Urinary bladder (tissue), 4 donors: ENCODE data around the gene TOR1B. TPM values are rescaled to one million over a fixed set of nuclear protein-coding genes. Genes with fewer than 3 reads are reported as not detected.
"Not testable (repeated sequence)": the region's sequence is repeated elsewhere in the genome, so short reads cannot be mapped to it uniquely, and the experiment has no call there.

Experiments
- DNase-seq: peaks from one replicate; pipeline ENCODE4 v3.0.0-alpha.2; 2015; ENCODE audit errors: extremely low spot score
- H3K27ac ChIP-seq: one replicate; pipeline ENCODE4 v1.5.1; 2013; ENCODE audit warnings: low read depth, mild to moderate bottlenecking, moderate library complexity
- H3K36me3 ChIP-seq: one replicate; pipeline ENCODE4 v1.6.1; 2013; ENCODE audit warnings: mild to moderate bottlenecking, moderate library complexity; ENCODE audit not compliant: insufficient read depth
- H3K4me1 ChIP-seq: one replicate; pipeline ENCODE4 v1.6.1; 2013; ENCODE audit warnings: mild to moderate bottlenecking, moderate library complexity; ENCODE audit not compliant: insufficient read depth
- H3K4me3 ChIP-seq: one replicate; pipeline ENCODE4 v1.5.1; 2013; ENCODE audit warnings: low read depth, low read length
- WGBS: extraction: QIAGEN DNeasy Blood & Tissue Kit; methylation state at CpG from one replicate; pipeline ENCODE4 v1.1.7; 2013; 5-methylcytosine and 5-hydroxymethylcytosine counted together
- polyA plus RNA-seq: library from polyadenylated mRNA; stranded (reverse); fragments of 200-250 nt; gene quantifications from one replicate; pipeline ENCODE4 v1.2.3, GENCODE V29; 2013
- total RNA-seq: library from RNA; depleted of rRNA; stranded (reverse); fragments of >200 nt; gene quantifications from one replicate; pipeline ENCODE4 v1.2.3, GENCODE V29; 2014
- donor health status: healthy with polysubstance abuse.
- donor health status: healthy.

Gene TOR1B, protein sequence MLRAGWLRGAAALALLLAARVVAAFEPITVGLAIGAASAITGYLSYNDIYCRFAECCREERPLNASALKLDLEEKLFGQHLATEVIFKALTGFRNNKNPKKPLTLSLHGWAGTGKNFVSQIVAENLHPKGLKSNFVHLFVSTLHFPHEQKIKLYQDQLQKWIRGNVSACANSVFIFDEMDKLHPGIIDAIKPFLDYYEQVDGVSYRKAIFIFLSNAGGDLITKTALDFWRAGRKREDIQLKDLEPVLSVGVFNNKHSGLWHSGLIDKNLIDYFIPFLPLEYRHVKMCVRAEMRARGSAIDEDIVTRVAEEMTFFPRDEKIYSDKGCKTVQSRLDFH
- total RNA-seq (25.3 TPM), polyA plus RNA-seq (26.4 TPM)

DNA sequence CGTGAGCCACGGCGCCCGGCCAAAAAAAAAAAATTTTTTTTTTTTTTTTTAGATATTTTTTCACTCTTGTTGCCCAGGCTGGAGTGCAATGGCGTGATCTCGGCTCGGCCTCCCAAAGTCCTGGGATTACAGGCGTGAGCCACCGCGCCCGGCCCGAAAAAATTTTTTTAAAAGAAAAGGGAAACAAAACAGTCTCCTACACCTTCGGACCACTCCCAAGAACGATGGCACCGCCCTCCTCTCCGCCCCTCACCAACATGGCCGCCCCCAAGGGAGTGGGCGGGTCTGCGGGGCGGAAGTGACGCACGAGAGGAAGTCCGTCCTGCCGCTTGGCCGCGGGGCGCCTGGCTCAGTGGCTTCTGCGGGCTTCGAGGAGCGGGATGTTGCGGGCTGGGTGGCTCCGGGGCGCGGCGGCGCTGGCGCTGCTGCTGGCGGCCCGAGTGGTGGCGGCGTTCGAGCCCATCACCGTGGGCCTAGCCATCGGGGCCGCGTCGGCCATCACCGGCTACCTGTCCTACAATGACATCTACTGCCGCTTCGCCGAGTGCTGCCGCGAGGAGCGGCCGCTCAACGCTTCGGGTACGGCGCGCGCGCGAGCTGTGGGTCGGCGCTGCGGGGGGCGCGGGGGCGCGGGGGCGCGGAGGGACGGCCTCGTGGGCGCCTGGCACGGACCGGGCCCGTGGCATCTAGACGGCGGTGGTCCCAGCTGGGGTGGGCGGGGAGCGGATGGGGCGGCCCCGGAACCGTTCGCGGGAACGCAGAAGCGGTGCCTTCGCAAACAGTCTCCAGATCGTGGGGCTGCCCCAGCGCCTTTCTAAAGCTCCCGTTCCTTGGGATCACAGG is at the start of gene TOR1B:
Gene TOR1B (plus strand): TSS at position 352 of the 843 bp plus-strand sequence. CDS start 29 bp downstream, at position 381.
- under 1% methylated on average over 93 of the region's 93 CpGs for WGBS
- Histone ChIP-seq H3K36me3 (no peaks in the 10 kb centered on the region), H3K27ac (peak within 1 kb of the TSS; percentile 78), H3K4me3 (peak within 1 kb of the TSS; percentile 83), H3K4me1 (no peaks in the 10 kb centered on the region)
- peak; percentile 90 for DNase-seq

DNA sequence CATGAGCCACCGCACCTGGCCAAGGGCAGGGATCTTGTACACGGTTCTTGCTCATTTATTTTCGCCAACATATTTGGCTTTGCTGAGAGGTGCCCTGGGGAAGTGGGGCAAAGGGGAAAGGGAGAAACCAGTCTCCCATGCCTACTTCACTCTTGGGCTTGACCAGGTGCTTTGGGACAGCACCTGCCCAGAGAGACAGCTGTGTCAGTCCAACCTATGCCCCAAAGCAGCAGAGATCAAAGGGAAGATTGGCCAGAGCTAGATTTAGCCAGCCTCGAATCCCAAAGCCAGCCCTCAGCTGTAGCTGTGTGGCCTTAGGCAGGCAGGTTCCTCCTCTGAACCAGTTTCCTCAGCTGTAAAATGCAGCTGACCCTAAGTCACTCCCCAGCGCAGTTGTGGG is 47.8 kb upstream of the TOR1B start:
- Histone ChIP-seq H3K4me3 (no peak overlapping the region), H3K4me1 (no peaks in the 10 kb centered on the region), H3K36me3 (no peaks in the 10 kb centered on the region), H3K27ac (no peak overlapping the region)
- no peak for DNase-seq
- 85% methylated on average over 5 of the region's 5 CpGs for WGBS

DNA sequence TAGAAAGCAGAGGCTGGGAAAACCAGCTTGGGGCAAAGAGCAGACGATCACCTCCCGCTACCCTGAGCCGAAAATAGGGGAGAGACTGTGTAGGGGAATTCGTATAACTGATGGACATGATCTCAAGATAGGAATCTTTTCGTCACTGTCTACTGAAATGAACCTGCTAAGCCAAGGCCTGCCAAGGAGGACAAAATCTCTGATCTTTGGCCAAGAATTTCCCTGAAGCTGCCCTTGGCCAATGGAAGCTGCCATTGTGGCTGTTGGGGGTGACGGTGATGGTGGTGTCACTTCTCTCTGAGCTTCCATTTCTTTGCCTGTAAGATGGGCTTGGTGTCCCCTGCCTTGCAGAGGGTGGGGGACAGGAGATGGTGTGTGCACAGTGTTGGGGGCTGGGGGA is 46.8 kb upstream of the TOR1B start:
- no peak overlapping the region for H3K27ac ChIP-seq
- no peaks in the 10 kb centered on the region for H3K36me3 ChIP-seq
- no peak overlapping the region for H3K4me3 ChIP-seq
- DNase-seq, result no peak
- 87% methylated on average over 6 of the region's 6 CpGs for WGBS
- H3K4me1 ChIP-seq, result no peaks in the 10 kb centered on the region

DNA sequence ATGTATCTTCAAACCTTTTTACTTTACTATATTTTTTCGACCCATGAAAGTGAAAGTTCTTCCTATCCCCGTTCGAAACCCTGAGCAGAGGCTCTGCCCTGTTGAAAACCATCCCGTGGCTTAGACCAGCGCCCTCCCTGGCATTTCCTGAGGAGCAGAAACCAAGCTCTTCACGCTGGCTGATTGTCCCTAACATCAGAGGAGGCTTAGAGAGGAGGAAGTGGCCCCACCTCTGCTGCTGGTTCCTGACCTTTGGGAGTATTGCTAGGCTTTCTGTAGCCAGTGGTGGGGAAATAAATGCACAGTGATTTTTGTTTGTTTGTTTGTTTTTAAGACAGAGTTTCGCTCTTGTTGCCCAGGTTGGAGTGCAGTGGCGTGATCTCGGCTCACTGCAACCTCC is 45.9 kb upstream of the TOR1B start:
- DNase-seq, result no peak
- Histone ChIP-seq H3K36me3 (no peaks in the 10 kb centered on the region), H3K4me3 (no peak overlapping the region), H3K4me1 (no peaks in the 10 kb centered on the region), H3K27ac (no peak overlapping the region)
- WGBS, result 81% methylated on average over 9 of the region's 9 CpGs

DNA sequence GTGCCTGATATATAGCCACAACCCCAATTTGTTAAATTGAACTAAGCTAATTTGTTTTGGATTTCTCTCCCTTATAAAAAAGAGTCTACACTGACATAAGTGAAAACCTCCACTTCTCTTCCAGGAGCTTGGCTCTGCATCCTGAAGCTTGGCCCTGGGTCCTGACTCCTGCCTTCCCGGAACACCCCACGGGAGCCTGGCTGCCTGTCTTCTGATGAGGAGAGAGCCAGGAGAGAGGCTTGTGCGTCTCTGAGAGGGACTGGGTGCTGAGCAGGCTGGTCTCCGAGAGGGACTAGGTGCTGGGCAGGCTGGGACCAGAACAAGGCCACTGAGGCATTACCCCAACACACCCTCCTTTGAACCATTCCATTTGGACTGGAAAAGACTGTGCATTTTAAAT is 43.7 kb upstream of the TOR1B start:
- Histone ChIP-seq H3K4me3 (no peak overlapping the region), H3K4me1 (no peaks in the 10 kb centered on the region), H3K36me3 (no peaks in the 10 kb centered on the region), H3K27ac (no peak overlapping the region)
- no peak for DNase-seq
- WGBS, result 82% methylated on average over 4 of the region's 4 CpGs

DNA sequence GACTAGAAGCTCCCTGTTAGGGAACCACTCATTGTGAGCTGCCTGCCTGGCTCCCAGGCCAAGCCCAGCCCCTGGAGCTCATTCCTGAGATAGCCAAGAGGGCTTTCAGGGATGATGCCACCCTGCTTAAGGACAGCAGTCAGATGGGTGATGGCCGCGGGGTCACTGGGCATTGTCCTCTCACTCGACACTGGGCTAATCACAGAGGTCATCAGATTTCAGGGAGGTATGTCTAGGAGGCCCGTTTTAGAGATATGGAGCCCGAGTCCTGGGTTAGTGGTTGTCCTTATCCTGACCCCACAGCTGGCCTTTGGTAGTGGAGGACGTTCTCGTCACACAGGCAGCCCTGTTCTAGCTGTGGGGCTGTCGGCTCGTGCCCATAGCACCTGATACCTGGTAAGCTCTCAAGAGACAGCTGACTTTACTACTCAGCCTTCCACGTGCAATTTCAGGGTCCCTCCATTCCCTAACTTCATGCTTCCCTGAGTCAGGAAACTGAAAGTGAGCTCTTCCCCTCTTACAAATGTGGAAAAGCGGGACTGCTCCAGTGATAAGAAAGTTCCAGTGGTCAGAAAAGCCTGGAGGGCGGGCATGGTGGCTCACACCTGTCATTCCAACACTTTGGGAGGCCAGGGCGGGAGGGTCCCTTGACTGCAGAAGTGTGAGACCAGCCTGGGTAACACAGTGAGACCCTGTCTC is 43.0 kb upstream of the TOR1B start:
- Histone ChIP-seq H3K4me1 (no peaks in the 10 kb centered on the region), H3K4me3 (no peak overlapping the region), H3K27ac (no peak overlapping the region), H3K36me3 (no peaks in the 10 kb centered on the region)
- no peak for DNase-seq
- 89% methylated on average over 13 of the region's 13 CpGs for WGBS

DNA sequence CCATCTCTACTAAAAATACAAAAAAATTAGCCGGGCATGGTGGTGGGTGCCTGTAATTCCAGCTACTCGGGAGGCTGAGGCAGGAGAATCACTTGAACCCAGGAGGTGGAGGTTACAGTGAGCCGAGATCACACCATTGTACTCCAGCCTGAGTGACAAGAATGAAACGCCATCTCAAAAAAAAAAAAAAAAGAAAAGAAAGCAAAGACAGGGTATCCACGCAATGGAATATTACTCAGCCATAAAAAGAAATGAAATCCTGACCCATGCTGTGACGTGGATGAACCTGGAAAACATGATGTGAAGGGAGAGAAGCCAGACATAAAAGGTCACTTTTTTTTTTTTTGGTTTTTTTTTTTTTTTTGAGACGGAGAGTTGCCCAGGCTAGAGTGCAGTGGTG is 42.2 kb upstream of the TOR1B start:
- H3K27ac ChIP-seq, H3K36me3 ChIP-seq, H3K4me1 ChIP-seq, DNase-seq, H3K4me3 ChIP-seq: not testable (repeated sequence)
- 90% methylated on average over 7 of the region's 7 CpGs for WGBS

DNA sequence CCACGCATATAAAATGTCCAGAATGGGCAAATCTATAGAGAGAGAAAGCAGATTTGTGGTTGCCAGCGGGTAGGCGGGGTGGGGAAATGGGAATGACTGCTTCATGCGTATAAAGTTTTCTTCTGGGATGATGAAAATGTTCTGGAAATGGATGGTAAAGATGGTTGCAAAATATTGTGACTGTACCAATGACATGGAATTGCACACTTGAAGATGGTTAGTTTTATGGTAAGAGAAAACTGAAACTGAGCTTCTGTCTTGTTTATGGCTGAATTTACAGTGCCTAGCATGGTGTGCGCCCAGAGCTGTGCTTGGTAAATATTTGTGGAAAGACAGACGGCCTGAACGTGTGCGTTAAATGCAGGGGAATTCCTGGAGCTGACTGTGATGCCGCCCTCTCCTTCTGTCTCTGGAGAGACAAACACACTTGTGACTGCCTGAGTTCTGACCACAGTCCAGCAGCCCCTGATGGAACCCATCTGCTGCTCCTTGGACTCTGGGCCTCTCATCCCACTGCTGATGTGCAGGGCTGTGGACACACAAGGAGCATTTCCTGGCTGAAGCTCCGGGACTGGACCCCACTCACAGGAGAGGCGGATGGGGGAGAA is 41.6 kb upstream of the TOR1B start:
- 48% methylated on average over 11 of the region's 11 CpGs for WGBS
- H3K4me3 ChIP-seq, result no peak overlapping the region
- H3K36me3 ChIP-seq, result no peaks in the 10 kb centered on the region
- peak overlapping the region; percentile 31 for H3K27ac ChIP-seq
- H3K4me1 ChIP-seq, result no peaks in the 10 kb centered on the region
- DNase-seq, result peak; percentile 70

DNA sequence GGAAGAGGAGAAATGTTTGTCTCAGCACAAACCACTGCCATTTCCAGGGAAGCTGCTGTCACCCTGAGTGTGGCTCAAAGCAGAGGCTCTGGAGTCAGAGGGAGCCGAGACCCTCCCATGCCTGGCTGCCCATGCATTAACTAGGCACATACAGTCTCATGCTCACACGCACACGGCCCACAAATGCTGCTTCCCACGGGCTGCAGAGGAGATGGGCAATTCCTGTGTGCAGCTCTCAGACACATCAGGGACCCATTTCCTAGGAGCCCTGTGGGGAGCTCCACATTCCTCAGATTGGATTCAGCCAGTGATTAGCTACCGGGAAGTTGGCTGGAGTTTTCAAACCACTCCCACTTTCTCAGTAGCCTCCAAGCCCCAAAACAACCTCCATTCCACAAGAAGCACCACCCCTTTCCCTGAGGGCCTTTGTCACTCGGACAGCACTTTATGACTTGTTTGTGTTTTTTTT is 41.0 kb upstream of the TOR1B start:
- Histone ChIP-seq H3K4me1 (no peaks in the 10 kb centered on the region), H3K4me3 (no peak overlapping the region), H3K27ac (peak overlapping the region; percentile 31), H3K36me3 (no peaks in the 10 kb centered on the region)
- DNase-seq, result no peak
- 23% methylated on average over 6 of the region's 6 CpGs for WGBS

DNA sequence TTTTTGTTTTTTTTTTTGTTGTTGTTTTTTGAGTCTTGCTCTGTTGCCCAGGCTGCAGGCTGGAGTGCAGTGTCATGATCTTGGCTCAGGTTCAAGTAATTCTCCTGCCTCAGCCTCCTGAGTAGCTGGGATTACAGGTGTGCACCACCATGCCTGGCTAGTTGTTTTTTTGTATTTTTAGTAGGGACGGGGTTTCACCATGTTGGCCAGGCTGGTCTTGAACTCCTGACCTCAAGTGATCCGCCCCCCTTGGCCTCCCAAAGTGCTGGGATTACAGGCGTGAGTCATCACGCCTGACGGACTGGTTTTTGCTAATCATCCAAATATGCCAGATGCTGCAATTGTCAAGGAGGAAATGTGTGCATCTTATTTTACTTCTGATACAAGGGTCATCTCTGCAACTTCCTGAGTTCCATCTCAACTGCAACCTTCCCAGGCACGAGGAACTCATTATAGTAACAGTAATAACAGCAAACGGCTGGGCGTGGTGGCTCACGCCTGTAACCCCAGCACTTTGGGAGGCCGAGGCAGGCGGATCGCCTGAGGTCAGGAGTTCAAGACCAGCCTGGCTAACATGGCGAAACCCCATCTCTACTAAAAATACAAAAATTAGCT is 40.5 kb upstream of the TOR1B start:
- not testable (repeated sequence) for H3K27ac ChIP-seq, DNase-seq, H3K36me3 ChIP-seq, H3K4me1 ChIP-seq, H3K4me3 ChIP-seq
- 51% methylated on average over 13 of the region's 13 CpGs for WGBS

DNA sequence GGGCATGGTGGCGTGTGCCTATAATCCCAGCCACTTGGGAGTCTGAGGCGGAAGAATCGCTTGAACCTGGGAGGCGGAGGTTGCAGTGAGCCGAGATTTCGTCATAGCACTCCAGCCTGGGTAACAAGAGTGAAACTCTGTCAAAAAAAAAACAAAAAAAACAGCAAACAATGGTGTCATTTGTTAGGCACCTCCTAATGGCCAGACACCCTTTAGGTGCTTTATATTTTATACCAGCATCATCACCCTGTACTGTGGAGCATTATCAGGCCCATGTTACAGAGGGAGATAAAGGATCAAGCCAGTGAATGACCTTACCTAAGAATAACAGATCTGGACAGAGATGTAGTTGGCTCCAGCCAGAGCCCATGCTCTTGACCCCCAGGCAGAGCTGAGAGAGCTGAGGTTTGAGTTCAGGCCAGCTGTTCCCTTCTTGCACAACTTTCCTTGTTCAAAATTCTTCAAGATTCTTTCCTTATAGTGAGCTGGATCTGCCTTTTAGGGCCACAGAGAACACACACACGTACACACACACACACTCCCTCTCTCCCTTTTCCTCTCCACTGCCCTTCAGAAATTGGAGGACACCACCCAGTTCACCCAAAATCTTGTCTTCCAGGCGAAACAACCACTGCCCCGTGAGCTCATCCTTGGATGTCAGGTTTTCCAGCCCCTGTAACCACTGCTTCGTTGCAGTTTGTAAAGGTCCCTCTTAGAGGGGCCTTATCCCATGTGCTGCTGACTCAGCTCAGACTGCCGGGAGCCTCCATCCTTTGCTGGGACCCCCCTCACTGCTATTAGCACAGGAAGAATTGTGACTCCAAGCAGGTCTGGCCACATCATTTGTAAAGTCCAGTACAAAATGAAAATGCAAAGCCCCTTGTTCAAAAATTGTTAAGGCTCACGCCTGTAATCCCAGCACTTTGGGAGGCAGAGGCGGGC is 39.7 kb upstream of the TOR1B start:
- 65% methylated on average over 13 of the region's 13 CpGs for WGBS
- H3K4me3 ChIP-seq, result no peak overlapping the region
- H3K27ac ChIP-seq, result peak overlapping the region; percentile 72
- H3K36me3 ChIP-seq, result no peaks in the 10 kb centered on the region
- no peaks in the 10 kb centered on the region for H3K4me1 ChIP-seq
- DNase-seq, result no peak

DNA sequence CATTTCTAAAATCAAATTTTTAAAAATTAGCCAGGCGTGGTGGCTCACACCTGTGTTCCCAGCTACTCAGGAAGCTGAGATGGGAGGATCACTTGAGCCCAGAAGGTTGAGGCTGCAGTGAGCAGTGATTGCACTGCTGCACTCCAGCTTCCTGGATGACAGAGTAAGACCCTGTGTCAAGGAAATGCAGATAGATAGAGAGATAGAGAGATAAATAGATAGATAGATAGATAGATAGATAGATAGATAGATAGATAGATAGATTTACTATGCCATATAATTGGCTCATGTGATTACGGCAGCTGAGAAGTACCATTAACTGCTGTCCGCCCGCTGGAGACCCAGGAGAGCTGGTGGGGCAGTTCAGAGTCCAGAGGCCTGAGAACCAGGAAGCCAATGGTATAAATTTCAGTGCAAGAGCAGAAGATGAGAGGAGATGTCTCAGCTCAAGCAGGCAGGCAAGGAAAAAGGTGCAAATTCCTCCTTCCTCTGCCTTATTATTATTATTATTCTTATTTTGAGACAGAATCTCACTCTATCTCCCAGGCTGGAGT is 37.1 kb upstream of the TOR1B start:
- 95% methylated on average over 4 of the region's 4 CpGs for WGBS
- Histone ChIP-seq H3K4me1 (no peaks in the 10 kb centered on the region), H3K36me3 (no peaks in the 10 kb centered on the region), H3K27ac (no peak overlapping the region), H3K4me3 (no peak overlapping the region)
- DNase-seq, result no peak
